RWPE2 (cell line): ENCODE results near the gene RAB27A.
"Not testable (repeated sequence)": the region's sequence is repeated elsewhere in the genome, so short reads cannot be mapped to it uniquely, and the experiment has no call there.

Source experiments
- ATAC-seq: fragments of 200-7000 bp; cut with Tn5 transposase; 3 replicates; pipeline ENCODE4 v1.9.1; 2021; ENCODE audit warnings: low read depth
- DNase-seq: peaks from one replicate; pipeline ENCODE4 v3.0.0-alpha.2; 2020; ENCODE audit warnings: low spot score
- H3K27ac ChIP-seq: fragments of 450-650 bp; 2 replicates; pipeline ENCODE4 v1.5.1; 2017; ENCODE audit warnings: mild to moderate bottlenecking; ENCODE audit not compliant: poor library complexity, severe bottlenecking
- H3K27me3 ChIP-seq: fragments of 250-450 bp; sonication (Bioruptor Pico); 2 replicates; pipeline ENCODE4 v1.5.1; 2021; ENCODE audit warnings: mild to moderate bottlenecking, moderate library complexity; ENCODE audit not compliant: insufficient read depth, poor library complexity, severe bottlenecking
- H3K36me3 ChIP-seq: fragments of 250-450 bp; sonication (Bioruptor Pico); 2 replicates; pipeline ENCODE4 v1.5.1; 2020; ENCODE audit warnings: low read depth, mild to moderate bottlenecking, moderate library complexity
- H3K4me1 ChIP-seq: fragments of 250-450 bp; sonication (Bioruptor Pico); 2 replicates; pipeline ENCODE4 v1.5.1; 2021; ENCODE audit warnings: mild to moderate bottlenecking, moderate library complexity; ENCODE audit not compliant: insufficient read depth, poor library complexity, severe bottlenecking
- H3K4me3 ChIP-seq: fragments of 250-450 bp; sonication (Bioruptor Pico); 2 replicates; pipeline ENCODE4 v1.5.1; 2021; ENCODE audit warnings: mild to moderate bottlenecking, moderate library complexity; ENCODE audit not compliant: severe bottlenecking
- H3K9me3 ChIP-seq: fragments of 250-450 bp; sonication (Bioruptor Pico); 2 replicates; pipeline ENCODE4 v1.5.1; 2021; ENCODE audit warnings: mild to moderate bottlenecking, moderate library complexity; ENCODE audit not compliant: severe bottlenecking
- CTCF ChIP-seq: fragments of 450-650 bp; IDR thresholded peaks from one replicate; pipeline ENCODE4 v1.5.1; 2017; ENCODE audit warnings: mild to moderate bottlenecking, moderate library complexity; ENCODE audit not compliant: poor library complexity, severe bottlenecking

Gene RAB27A

GRCh38 chr15:55318588-55319494 lies 29.2 kb upstream of the RAB27A start, which contains the start of the genes PIGB and PIGBOS1:
Gene PIGB (plus strand): TSS chr15:55319222. CDS start chr15:55319251, 29 bp downstream.
Gene PIGBOS1 (minus strand): TSS chr15:55319123. CDS start chr15:55317792, 1,331 bp downstream.
- Histone ChIP-seq H3K27ac (peak within 1 kb of the TSS; percentile 52), H3K36me3 (peaks cover 12% of the 10 kb centered on the region), H3K9me3 (no peaks in the 10 kb centered on the region), H3K4me1 (peaks cover 11% of the 10 kb centered on the region), H3K4me3 (peak within 1 kb of the TSS; percentile 91), H3K27me3 (no peaks in the 10 kb centered on the region)
- DNase-seq (peak; percentile 92), ATAC-seq (peak; percentile 98)
- TF ChIP-seq CTCF: no peak

GRCh38 chr15:55302801-55303200 lies 13.2 kb upstream of the RAB27A start:
- not testable (repeated sequence) for H3K4me3 ChIP-seq, H3K9me3 ChIP-seq, H3K27ac ChIP-seq, ATAC-seq, H3K36me3 ChIP-seq, H3K4me1 ChIP-seq, H3K27me3 ChIP-seq, DNase-seq

- no peaks in the 10 kb centered on the region for H3K36me3 ChIP-seq
- no peak for ATAC-seq
Measured at GRCh38 chr15:55297315-55297714, 7.7 kb upstream of the RAB27A start.

GRCh38 chr15:55290528-55291057 lies 980 bp upstream of the RAB27A start:
- H3K27ac ChIP-seq: peak overlapping the region; percentile 57
- H3K4me3 ChIP-seq: peak overlapping the region; percentile 61
- ATAC-seq (peak; percentile 85), DNase-seq (peak; percentile 85)
- TF ChIP-seq CTCF: peak; percentile 100
- no peaks in the 10 kb centered on the region for H3K27me3 ChIP-seq
- no peaks in the 10 kb centered on the region for H3K4me1 ChIP-seq
- H3K36me3 ChIP-seq: no peaks in the 10 kb centered on the region
- H3K9me3 ChIP-seq: no peaks in the 10 kb centered on the region

More at GRCh38 chr15:55297315-55297714, 7.7 kb upstream of the RAB27A start:
- Histone ChIP-seq H3K27ac (no peak overlapping the region), H3K4me3 (no peak overlapping the region), H3K27me3 (no peaks in the 10 kb centered on the region), H3K4me1 (no peaks in the 10 kb centered on the region), H3K9me3 (no peaks in the 10 kb centered on the region)
- DNase-seq: no peak
- no peak for TF ChIP-seq CTCF

- H3K4me3 ChIP-seq: peak overlapping the region; percentile 61
- peak; percentile 37 for ATAC-seq
- H3K27ac ChIP-seq: peak overlapping the region; percentile 57
- no peak for DNase-seq
- no peaks in the 10 kb centered on the region for H3K9me3 ChIP-seq
- no peaks in the 10 kb centered on the region for H3K4me1 ChIP-seq
- TF ChIP-seq CTCF: no peak
- H3K36me3 ChIP-seq: no peaks in the 10 kb centered on the region
- H3K27me3 ChIP-seq: no peaks in the 10 kb centered on the region
Measured at GRCh38 chr15:55289011-55289745, 435 bp downstream of the RAB27A start.
